HCT116 (cell line): ENCODE measurements around the gene HMCN2. TPM values are rescaled to one million over a fixed set of nuclear protein-coding genes. Genes with fewer than 3 reads are reported as not detected.

Experiments
- ATAC-seq: fragments of 200-7000 bp; cut with Tn5 transposase; 2 replicates; pipeline ENCODE4 v1.9.1; 2020; ENCODE audit warnings: mild to moderate bottlenecking, moderate library complexity
- BruUV-seq: library from RNA; stranded (reverse); fragments of 400-500 nt; replicated peaks from 2 replicates; lab custom pipeline; 2021; lab: Mats Ljungman, UMichigan
- CTCF ChIA-PET: fragments of 300-600 bp; sonication (Branson Sonifier 250); formaldehyde crosslinking; loops from one replicate; lab custom pipeline; 2021; ENCODE audit warnings: antibody characterized with exemption; lab: Charles Lee
- POLR2A ChIA-PET: fragments of 300-600, 350-600 bp; sonication (Branson Sonifier 250); formaldehyde crosslinking; loops from one replicate; lab custom pipeline; 2021; ENCODE audit warnings: antibody characterized with exemption; lab: Charles Lee
- RAD21 ChIA-PET, 2 experiments: fragments of 300-600 bp; sonication (Branson Sonifier 250); formaldehyde crosslinking; loops; one replicate each; lab custom pipeline; 2023; ENCODE audit warnings: low total read pairs in 2 of 2; ENCODE audit not compliant: uncharacterized antibody in 2 of 2, unreplicated experiment in 2 of 2, low non-redundant PET in 1 of 2; lab: Charles Lee
- DNase-seq: peaks from one replicate; pipeline ENCODE4 v3.0.0-alpha.2; 2010; ENCODE audit warnings: low read depth, low spot score
- H2AFZ ChIP-seq: fragments of 200-600 bp; shearing (Covaris generic), sonication (generic); 2 replicates; pipeline ENCODE4 v1.6.1; 2017; ENCODE audit warnings: low read depth, mixed run types, mixed read lengths, antibody characterized with exemption, low read length; ENCODE audit not compliant: poor library complexity, severe bottlenecking
- H3K27ac ChIP-seq: 2 replicates; pipeline ENCODE4 v1.5.1; 2012; ENCODE audit warnings: low read depth, low read length
- H3K27me3 ChIP-seq: fragments of 200-600 bp; sonication (generic); 2 replicates; pipeline ENCODE4 v1.6.1; 2016; ENCODE audit warnings: mixed run types, low read length, mixed read lengths; ENCODE audit not compliant: insufficient read depth
- H3K36me3 ChIP-seq, 2 experiments: fragments of 200-500 bp in 1 of 2; fragments of 200-600 bp in 1 of 2; sonication (Bioruptor generic) in 1 of 2; sonication (generic) in 1 of 2; 2 replicates each; pipeline versions ENCODE4 v1.5.1 to v1.6.1; 2014 to 2016; ENCODE audit warnings: low read length in 2 of 2, inconsistent platforms in 1 of 2, mixed read lengths in 1 of 2, mixed run types in 1 of 2; ENCODE audit not compliant: insufficient read depth in 2 of 2, control insufficient read depth in 1 of 2
- H3K4me1 ChIP-seq, 2 experiments: fragments of 200-600 bp in 1 of 2; sonication (generic) in 1 of 2; 2 replicates each; pipeline versions ENCODE4 v1.5.1 to v1.6.1; 2012 to 2017; ENCODE audit warnings: low read length in 2 of 2, inconsistent platforms in 1 of 2, mild to moderate bottlenecking in 1 of 2, mixed read lengths in 1 of 2, mixed run types in 1 of 2, moderate library complexity in 1 of 2; ENCODE audit not compliant: insufficient read depth in 2 of 2, control insufficient read depth in 1 of 2
- H3K4me2 ChIP-seq: fragments of 200-600 bp; sonication (generic); 2 replicates; pipeline ENCODE4 v1.6.1; 2017; ENCODE audit warnings: mixed run types, low read length, mixed read lengths
- H3K4me3 ChIP-seq, 2 experiments: fragments of 200-600 bp in 1 of 2; sonication (generic) in 1 of 2; replicated peaks in 1 of 2; 2 replicates each; pipeline ENCODE4 v1.5.1; 2011 to 2016; ENCODE audit warnings: low read length in 2 of 2, control low read depth in 1 of 2, low read depth in 1 of 2, mild to moderate bottlenecking in 1 of 2, mixed read lengths in 1 of 2, mixed run types in 1 of 2
- H3K79me2 ChIP-seq: fragments of 200-600 bp; sonication (generic); 2 replicates; pipeline ENCODE4 v1.6.1; 2017; ENCODE audit warnings: mild to moderate bottlenecking, mixed run types, low read length, moderate library complexity, mixed read lengths; ENCODE audit not compliant: insufficient read depth
- H3K9ac ChIP-seq: fragments of 200-600 bp; sonication (generic); 2 replicates; pipeline ENCODE4 v1.6.1; 2016; ENCODE audit warnings: low read length, mixed read lengths
- H3K9me2 ChIP-seq: fragments of 200-600 bp; sonication (generic), shearing (Covaris generic); 2 replicates; pipeline ENCODE4 v1.6.1; 2017; ENCODE audit warnings: mixed run types, mild to moderate bottlenecking, moderate library complexity; ENCODE audit not compliant: insufficient read depth
- H3K9me3 ChIP-seq, 2 experiments: fragments of 200-500 bp in 1 of 2; fragments of 200-600 bp in 1 of 2; sonication (Bioruptor generic) in 1 of 2; sonication (generic) in 1 of 2; 2 replicates each; pipeline ENCODE4 v1.6.1; 2014 to 2017; ENCODE audit warnings: low read length in 2 of 2, mixed read lengths in 2 of 2, inconsistent platforms in 1 of 2, low read depth in 1 of 2, mild to moderate bottlenecking in 1 of 2, mixed run types in 1 of 2, moderate library complexity in 1 of 2; ENCODE audit not compliant: control insufficient read depth in 1 of 2, insufficient read depth in 1 of 2
- H4K20me1 ChIP-seq: fragments of 200-600 bp; sonication (generic), shearing (Covaris generic); 2 replicates; pipeline ENCODE4 v1.6.1; 2017; ENCODE audit warnings: mixed run types, mild to moderate bottlenecking, moderate library complexity; ENCODE audit not compliant: insufficient read depth
- ATF3 ChIP-seq: IDR thresholded peaks from 2 replicates; pipeline ENCODE4 v1.6.1; 2012
- CBX3 ChIP-seq: IDR thresholded peaks from 2 replicates; pipeline ENCODE4 v1.6.1; 2012; ENCODE audit warnings: low read depth
- CEBPB ChIP-seq: IDR thresholded peaks from 2 replicates; pipeline ENCODE4 v1.6.1; 2012; ENCODE audit warnings: low read depth
- EGR1 ChIP-seq: IDR thresholded peaks from 2 replicates; pipeline ENCODE4 v1.6.1; 2012; ENCODE audit warnings: low read depth
- ELF1 ChIP-seq: IDR thresholded peaks from 2 replicates; pipeline ENCODE4 v1.6.1; 2012; ENCODE audit warnings: low read depth, borderline replicate concordance
- EZH2phosphoT487 ChIP-seq: fragments of 200-600 bp; IDR thresholded peaks from 2 replicates; pipeline ENCODE4 v1.6.1; 2018; ENCODE audit warnings: antibody characterized with exemption, borderline replicate concordance
- FOSL1 ChIP-seq: IDR thresholded peaks from 2 replicates; pipeline ENCODE4 v1.6.1; 2012; ENCODE audit warnings: low read depth
- REST ChIP-seq: IDR thresholded peaks from 2 replicates; pipeline ENCODE4 v1.6.1; 2012; ENCODE audit warnings: low read depth
- SIN3A ChIP-seq: IDR thresholded peaks from 2 replicates; pipeline ENCODE4 v1.6.1; 2012; ENCODE audit warnings: low read depth
- SP1 ChIP-seq: IDR thresholded peaks from 2 replicates; pipeline ENCODE4 v1.6.1; 2012; ENCODE audit warnings: low read depth
- SRF ChIP-seq: IDR thresholded peaks from 2 replicates; pipeline ENCODE4 v1.6.1; 2012; ENCODE audit warnings: low read depth
- ZFX ChIP-seq: fragments of 450-650 bp; IDR thresholded peaks from 2 replicates; pipeline ENCODE4 v1.6.1; 2017
- ZNF274 ChIP-seq: fragments of 200-500 bp; sonication (Bioruptor generic); IDR thresholded peaks from 2 replicates; pipeline ENCODE4 v1.6.1; 2014; ENCODE audit warnings: mild to moderate bottlenecking, low read depth, low read length, inconsistent platforms
- intact Hi-C: fragments of 100-400 bp; cut with micrococcal nuclease; formaldehyde crosslinking; loops from 2 replicates; pipeline ENCODE4 v1.10.0; 2022
- total RNA-seq: library from RNA; stranded (reverse); gene quantifications from one replicate; pipeline ENCODE4 v1.2.1, GENCODE V29; 2021; ENCODE audit not compliant: unreplicated experiment

Gene HMCN2
- total RNA-seq, 1 experiment from 2014 or later, result 0.22 TPM

- no peak overlapping the region for H2AFZ ChIP-seq
- ChIA-PET RAD21 (no interaction called here), CTCF (no interaction called here)
- H3K79me2 ChIP-seq, result no peaks in the 10 kb centered on the region
- H3K4me3 ChIP-seq, result no peak overlapping the region
- no peak for TF ChIP-seq ATF3
- TF ChIP-seq REST, result no peak
- no peak for TF ChIP-seq ZFX
- TF ChIP-seq SIN3A, result no peak
- no peak for TF ChIP-seq ZNF274
- TF ChIP-seq, all 23 proteins: peak for 0
- no peak for ATAC-seq
- H3K27ac ChIP-seq, result no peak overlapping the region
- POLR2A ChIA-PET, result no interaction called here
- DNase-seq, result no peak
- H3K4me1 ChIP-seq, result no peaks in the 10 kb centered on the region
- H3K4me2 ChIP-seq, result no peak overlapping the region
- BruUV-seq, result no TSS peak
- peaks cover 64% of the 10 kb centered on the region for H3K27me3 ChIP-seq
- H3K36me3 ChIP-seq, result no peaks in the 10 kb centered on the region
- no peak overlapping the region for H3K9ac ChIP-seq
- H3K9me3 ChIP-seq, result no peaks in the 10 kb centered on the region
- H4K20me1 ChIP-seq, result no peaks in the 10 kb centered on the region
- intact Hi-C loops, result no loop called here
- H3K9me2 ChIP-seq, result no peaks in the 10 kb centered on the region
Measured at GRCh38 chr9:130286781-130287428, 21.3 kb downstream of the HMCN2 start.

GRCh38 chr9:130287736-130288135 lies 22.2 kb downstream of the HMCN2 start:
- H4K20me1 ChIP-seq, result no peaks in the 10 kb centered on the region
- H3K27me3 ChIP-seq, result peaks cover 67% of the 10 kb centered on the region
- POLR2A ChIA-PET, result no interaction called here
- no peaks in the 10 kb centered on the region for H3K79me2 ChIP-seq
- no peak overlapping the region for H3K27ac ChIP-seq
- no peak overlapping the region for H3K9ac ChIP-seq
- RAD21 ChIA-PET, result no interaction called here
- no peak overlapping the region for H3K4me2 ChIP-seq
- intact Hi-C loops, result no loop called here
- CTCF ChIA-PET, result no interaction called here
- H3K36me3 ChIP-seq, result no peaks in the 10 kb centered on the region
- no peak overlapping the region for H3K4me3 ChIP-seq
- DNase-seq, result no peak
- no peak for ATAC-seq
- BruUV-seq, result no TSS peak
- H3K9me3 ChIP-seq, result no peaks in the 10 kb centered on the region
- no peak overlapping the region for H2AFZ ChIP-seq
- no peaks in the 10 kb centered on the region for H3K9me2 ChIP-seq
- no peaks in the 10 kb centered on the region for H3K4me1 ChIP-seq
- TF ChIP-seq REST (no peak), ELF1 (no peak), EGR1 (no peak), FOSL1 (no peak), EZH2phosphoT487 (no peak), CEBPB (no peak), CBX3 (no peak), SRF (no peak), SP1 (no peak), ATF3 (no peak)
